H9 (cell line): ENCODE data around the gene COL8A1. TPM values are rescaled to one million over a fixed set of nuclear protein-coding genes. Genes with fewer than 3 reads are reported as not detected.

Experiments
- DNase-seq: peaks from one replicate; pipeline ENCODE4 v3.0.0-alpha.2; 2017
- H2AFZ ChIP-seq: one replicate; pipeline ENCODE4 v1.6.1; 2013; ENCODE audit warnings: mild to moderate bottlenecking, low read length, control low read depth, moderate library complexity
- H2AK5ac ChIP-seq: 2 replicates; pipeline ENCODE4 v1.6.1; 2013; ENCODE audit warnings: low read length, control low read depth, mixed read lengths; ENCODE audit not compliant: insufficient read length
- H2BK120ac ChIP-seq: one replicate; pipeline ENCODE4 v1.6.1; 2013; ENCODE audit warnings: low read depth, mild to moderate bottlenecking, low read length, control low read depth, inconsistent platforms; ENCODE audit not compliant: poor library complexity, severe bottlenecking
- H2BK12ac ChIP-seq: 2 replicates; pipeline ENCODE4 v1.6.1; 2013; ENCODE audit warnings: low read length, control low read depth, mixed read lengths, low read depth; ENCODE audit not compliant: insufficient read length
- H2BK15ac ChIP-seq: 2 replicates; pipeline ENCODE4 v1.6.1; 2013; ENCODE audit warnings: low read depth, low read length, control low read depth
- H2BK20ac ChIP-seq: one replicate; pipeline ENCODE4 v1.6.1; 2013; ENCODE audit warnings: low read depth, mild to moderate bottlenecking, low read length, control low read depth, inconsistent platforms; ENCODE audit not compliant: poor library complexity, severe bottlenecking
- H2BK5ac ChIP-seq: 2 replicates; pipeline ENCODE4 v1.6.1; 2013; ENCODE audit warnings: low read length, control low read depth, mixed read lengths; ENCODE audit not compliant: insufficient read length
- H3K14ac ChIP-seq: 2 replicates; pipeline ENCODE4 v1.6.1; 2013; ENCODE audit warnings: low read length, control low read depth; ENCODE audit not compliant: insufficient read depth
- H3K18ac ChIP-seq: 2 replicates; pipeline ENCODE4 v1.6.1; 2013; ENCODE audit warnings: low read depth, mild to moderate bottlenecking, mixed read lengths, low read length, control low read depth; ENCODE audit not compliant: insufficient read length
- H3K23ac ChIP-seq: 2 replicates; pipeline ENCODE4 v1.6.1; 2013; ENCODE audit warnings: low read length, control low read depth, mixed read lengths, low read depth; ENCODE audit not compliant: insufficient read length
- H3K23me2 ChIP-seq: 2 replicates; pipeline ENCODE4 v1.6.1; 2013; ENCODE audit warnings: low read depth, mild to moderate bottlenecking, mixed read lengths, low read length, control low read depth; ENCODE audit not compliant: insufficient read length, poor library complexity, severe bottlenecking
- H3K27ac ChIP-seq: 2 replicates; pipeline ENCODE4 v1.5.1; 2013; ENCODE audit warnings: low read length, control low read depth, mixed read lengths, low read depth; ENCODE audit not compliant: insufficient read length
- H3K27me3 ChIP-seq: 2 replicates; pipeline ENCODE4 v1.6.1; 2013; ENCODE audit warnings: low read length, control low read depth, inconsistent platforms; ENCODE audit not compliant: insufficient read depth
- H3K4ac ChIP-seq: 2 replicates; pipeline ENCODE4 v1.6.1; 2013; ENCODE audit warnings: low read depth, mild to moderate bottlenecking, control low read depth, inconsistent platforms, low read length, moderate library complexity
- H3K4me1 ChIP-seq: 2 replicates; pipeline ENCODE4 v1.6.1; 2013; ENCODE audit warnings: low read length, control low read depth, inconsistent platforms; ENCODE audit not compliant: insufficient read depth
- H3K4me2 ChIP-seq: 2 replicates; pipeline ENCODE4 v1.6.1; 2013; ENCODE audit warnings: low read length, control low read depth, mixed read lengths; ENCODE audit not compliant: insufficient read length, insufficient read depth
- H3K56ac ChIP-seq: 2 replicates; pipeline ENCODE4 v1.6.1; 2013; ENCODE audit warnings: low read depth, mild to moderate bottlenecking, mixed read lengths, low read length, control low read depth; ENCODE audit not compliant: insufficient read length
- H3K79me1 ChIP-seq: 2 replicates; pipeline ENCODE4 v1.6.1; 2013; ENCODE audit warnings: low read depth, mild to moderate bottlenecking, moderate library complexity, low read length, control low read depth, inconsistent platforms; ENCODE audit not compliant: insufficient read depth, poor library complexity, severe bottlenecking
- H3K79me2 ChIP-seq: 2 replicates; pipeline ENCODE4 v1.6.1; 2013; ENCODE audit warnings: low read length, control low read depth, inconsistent platforms; ENCODE audit not compliant: insufficient read depth
- H3K9ac ChIP-seq: 2 replicates; pipeline ENCODE4 v1.6.1; 2013; ENCODE audit warnings: low read length, control low read depth, mixed read lengths; ENCODE audit not compliant: insufficient read length; ENCODE audit errors: extremely low read depth
- H3K9me3 ChIP-seq: one replicate; pipeline ENCODE4 v1.6.1; 2013; ENCODE audit warnings: low read depth, low read length, inconsistent platforms; ENCODE audit not compliant: control insufficient read depth
- H3T11ph ChIP-seq: one replicate; pipeline ENCODE4 v1.6.1; 2013; ENCODE audit warnings: mild to moderate bottlenecking, low read length, control low read depth, inconsistent platforms
- H4K20me1 ChIP-seq: one replicate; pipeline ENCODE4 v1.6.1; 2013; ENCODE audit not compliant: control insufficient read depth, insufficient read length, insufficient read depth
- H4K5ac ChIP-seq: 2 replicates; pipeline ENCODE4 v1.6.1; 2013; ENCODE audit warnings: low read depth, mild to moderate bottlenecking, mixed read lengths, low read length, control low read depth; ENCODE audit not compliant: insufficient read length
- H4K8ac ChIP-seq: replicated peaks from 2 replicates; pipeline ENCODE4 v1.6.1; 2013; ENCODE audit warnings: low read length, control low read depth, mixed read lengths, low read depth; ENCODE audit not compliant: insufficient read length
- H4K91ac ChIP-seq: 2 replicates; pipeline ENCODE4 v1.6.1; 2013; ENCODE audit warnings: low read depth, mild to moderate bottlenecking, moderate library complexity, mixed read lengths, low read length, control low read depth; ENCODE audit not compliant: insufficient read length
- H3K27ac Mint-ChIP-seq, 3 experiments: 2 replicates in 2 of 3; 3 replicates in 1 of 3; pipeline ENCODE4 v1.8.0; 2020 to 2021; ENCODE audit warnings: mixed read lengths in 3 of 3, mild to moderate bottlenecking in 1 of 3, moderate library complexity in 1 of 3
- H3K27me3 Mint-ChIP-seq: 2 replicates; pipeline ENCODE4 v1.8.0; 2021; ENCODE audit warnings: low read depth, mild to moderate bottlenecking, moderate library complexity, mixed read lengths
- H3K36me3 Mint-ChIP-seq, 3 experiments: 2 replicates in 2 of 3; 3 replicates in 1 of 3; pipeline ENCODE4 v1.8.0; 2020 to 2021; ENCODE audit warnings: low read depth in 3 of 3, mixed read lengths in 3 of 3; ENCODE audit not compliant: insufficient read depth in 1 of 3
- H3K4me1 Mint-ChIP-seq, 2 experiments: 2 replicates each; pipeline ENCODE4 v1.8.0; 2020; ENCODE audit warnings: mixed read lengths in 2 of 2
- H3K4me3 Mint-ChIP-seq, 2 experiments: 2 replicates in 1 of 2; 3 replicates in 1 of 2; pipeline ENCODE4 v1.8.0; 2020 to 2021; ENCODE audit warnings: mild to moderate bottlenecking in 2 of 2, mixed read lengths in 2 of 2, moderate library complexity in 1 of 2
- H3K9me3 Mint-ChIP-seq, 2 experiments: 2 replicates in 1 of 2; 3 replicates in 1 of 2; pipeline ENCODE4 v1.8.0; 2020; ENCODE audit warnings: mild to moderate bottlenecking in 2 of 2, mixed read lengths in 2 of 2, moderate library complexity in 1 of 2
- CTCF ChIP-seq: fragments of 200-600 bp; sonication (generic); conservative IDR thresholded peaks from 3 replicates; pipeline ENCODE4 v1.8.0; 2021; ENCODE audit warnings: antibody characterized with exemption, mild to moderate bottlenecking
- WGBS: extraction: QIAGEN DNeasy Blood & Tissue Kit; methylation state at CpG from one replicate; pipeline ENCODE4 v1.1.7; 2013; ENCODE audit warnings: missing lambda C conversion rate, low lambda C conversion rate, mixed read lengths; ENCODE audit not compliant: insufficient read length; ENCODE audit errors: extremely low coverage; 5-methylcytosine and 5-hydroxymethylcytosine counted together
- total RNA-seq: library from RNA; stranded (reverse); gene quantifications from 2 replicates; pipeline ENCODE4 v1.2.1, GENCODE V29; 2021

The COL8A1 gene
- total RNA-seq, 1 experiment from 2014 or later = 0.17 TPM

- Histone ChIP-seq H2BK5ac (no peak overlapping the region), H3K23ac (no peak overlapping the region), H2AK5ac (no peak overlapping the region), H3K27ac (no peak overlapping the region), H3K56ac (no peak overlapping the region), H3K23me2 (no peaks in the 10 kb centered on the region), H3T11ph (no peak overlapping the region), H2AFZ (no peak overlapping the region), H4K5ac (no peak overlapping the region), H3K4me1 (no peaks in the 10 kb centered on the region), H3K4me2 (no peak overlapping the region), H3K79me2 (no peaks in the 10 kb centered on the region), H2BK15ac (no peak overlapping the region), H2BK120ac (no peak overlapping the region), H4K8ac (no peak overlapping the region), H3K9ac (no peak overlapping the region), H3K18ac (no peak overlapping the region), H3K14ac (no peak overlapping the region), H2BK20ac (no peak overlapping the region), H2BK12ac (no peak overlapping the region), H4K91ac (no peak overlapping the region), H3K79me1 (no peaks in the 10 kb centered on the region), H3K27me3 (no peaks in the 10 kb centered on the region), H4K20me1 (no peaks in the 10 kb centered on the region), H3K4ac (no peak overlapping the region), H3K9me3 (no peaks in the 10 kb centered on the region)
- no peak for DNase-seq
- Mint-ChIP-seq H3K4me3 (no peak overlapping the region), H3K27me3 (peaks cover 2% of the 10 kb centered on the region), H3K9me3 (no peaks in the 10 kb centered on the region; a peak in 1 of 5 replicates), H3K27ac (no peak overlapping the region), H3K4me1 (no peaks in the 10 kb centered on the region), H3K36me3 (no peaks in the 10 kb centered on the region)
- WGBS = no CpG with 5 or more reads among the region's 1 CpG
- no peak for TF ChIP-seq CTCF
Observed at GRCh38 chr3:99614768-99615167, 23.6 kb upstream of the COL8A1 start.
